GM19452 (cell line): ENCODE data around the gene ZDHHC21.

Source experiments
- ATAC-seq: cut with Tn5 transposase; IDR thresholded peaks from one replicate; pipeline ENCODE4 v1.9.1; 2021; ENCODE audit not compliant: unreplicated experiment

ZDHHC21 gene

GRCh38 chr9:14693251-14693861 is at the start of gene ZDHHC21:
Gene ZDHHC21, minus strand, starts transcription at chr9:14693432. Its CDS starts 19,092 bp downstream, at chr9:14674340.
- ATAC-seq: peak; percentile 83

GRCh38 chr9:14741369-14741768 is 48.1 kb upstream of the ZDHHC21 start:
- peak; percentile 69 for ATAC-seq

- ATAC-seq: no peak
These were observed 39.9 kb upstream of the ZDHHC21 start for GRCh38 chr9:14733133-14733532.

- ATAC-seq: no peak
These were observed 38.2 kb upstream of the ZDHHC21 start for GRCh38 chr9:14731294-14731981.

GRCh38 chr9:14730461-14730898 is 37.2 kb upstream of the ZDHHC21 start:
- ATAC-seq: no peak

- ATAC-seq: no peak
These were observed 30.1 kb upstream of the ZDHHC21 start for GRCh38 chr9:14723301-14723700.

- ATAC-seq: no peak
These were observed 29.3 kb upstream of the ZDHHC21 start, which contains the start of gene CER1 for GRCh38 chr9:14722391-14723035. Gene CER1, minus strand, starts transcription at chr9:14722733. Its CDS starts 61 bp downstream, at chr9:14722672.

- no peak for ATAC-seq
These were observed 26.1 kb upstream of the ZDHHC21 start for GRCh38 chr9:14719231-14719923.

GRCh38 chr9:14715102-14715501 is 21.9 kb upstream of the ZDHHC21 start:
- ATAC-seq: no peak

- no peak for ATAC-seq
These were observed 20.0 kb upstream of the ZDHHC21 start for GRCh38 chr9:14713187-14713767.

GRCh38 chr9:14710804-14711203 is 17.6 kb upstream of the ZDHHC21 start:
- ATAC-seq: no peak

- ATAC-seq: peak; percentile 48
These were observed 13.4 kb upstream of the ZDHHC21 start for GRCh38 chr9:14706530-14707140.

- no peak for ATAC-seq
These were observed 11.8 kb upstream of the ZDHHC21 start for GRCh38 chr9:14705079-14705478.

GRCh38 chr9:14704281-14704680 is 11.0 kb upstream of the ZDHHC21 start:
- no peak for ATAC-seq

GRCh38 chr9:14702200-14702720 is 9.0 kb upstream of the ZDHHC21 start:
- no peak for ATAC-seq

GRCh38 chr9:14692470-14693250 is 572 bp downstream of the ZDHHC21 start:
- peak; percentile 23 for ATAC-seq

- ATAC-seq: no peak
These were observed 2.1 kb downstream of the ZDHHC21 start for GRCh38 chr9:14690948-14691730.

GRCh38 chr9:14687042-14687719 is 6.1 kb downstream of the ZDHHC21 start:
- ATAC-seq: no peak
